Breast epithelium (tissue), 3 donors: ENCODE measurements around the gene VAC14.

Experiments used
- CTCF ChIP-seq, 3 donors: fragments of 450-650 bp; IDR thresholded peaks; one replicate each; pipeline ENCODE4 v1.5.1; 2016 to 2017; ENCODE audit warnings: antibody characterized with exemption in 3 of 3, mild to moderate bottlenecking in 3 of 3, moderate library complexity in 3 of 3
- POLR2A ChIP-seq: fragments of 450-650 bp; IDR thresholded peaks from one replicate; pipeline ENCODE4 v1.6.1; 2016; ENCODE audit warnings: antibody characterized with exemption, mild to moderate bottlenecking, moderate library complexity
- POLR2AphosphoS5 ChIP-seq, 3 donors: sonication (generic); formaldehyde crosslinking; IDR thresholded peaks; one replicate each; pipeline ENCODE4 v1.6.1; 2017; ENCODE audit warnings: antibody characterized with exemption in 3 of 3

GRCh38 chr16:70720425-70721201, 80.3 kb downstream of the VAC14 start:
- TF ChIP-seq CTCF (IDR thresholded peaks at IDR 0.05) (no peak), POLR2A (no peak), POLR2AphosphoS5 (IDR thresholded peaks at IDR 0.05) (no peak)
